K562 (cell line): ENCODE results near the gene DGAT2. TPM values are rescaled to one million over a fixed set of nuclear protein-coding genes. Genes with fewer than 3 reads are reported as not detected.

Experiments used
- ATAC-seq: fragments of 200-7000 bp; cut with Tn5 transposase; 3 replicates; pipeline ENCODE4 v1.9.1; 2020; ENCODE audit warnings: moderate library complexity
- BruUV-seq: library from RNA; stranded (reverse); fragments of 400-500 nt; replicated peaks from 2 replicates; lab custom pipeline; 2021; lab: Mats Ljungman, UMichigan
- CTCF ChIA-PET: fragments of 300-600 bp; formaldehyde crosslinking; extraction: SDS; loops from one replicate; lab custom pipeline; 2021; ENCODE audit warnings: low intra/inter-chr PET ratio; lab: Yijun Ruan, JAX
- POLR2A ChIA-PET: fragments of 300-600, 350-650 bp; sonication (Branson Sonifier 250); formaldehyde crosslinking; extraction: SDS; loops from one replicate; lab custom pipeline; 2021; ENCODE audit warnings: antibody characterized with exemption, inconsistent platforms; lab: Yijun Ruan, JAX
- DNase-seq, 4 experiments: peaks; one replicate each; pipeline versions ENCODE4 v3.0.0 to v3.0.0-alpha.2; 2011 to 2018; ENCODE audit warnings: low spot score in 3 of 4, mixed read lengths in 3 of 4; ENCODE audit errors: extremely low read depth in 1 of 4
- FAIRE-seq: peaks from 2 replicates; lab custom pipeline; 2011; peaks lifted over from hg19 to GRCh38; lab: Jason Lieb, UNC
- H2AFZ ChIP-seq: 2 replicates; pipeline ENCODE4 v1.6.0; 2011; ENCODE audit warnings: low read depth, low read length, control low read depth, inconsistent platforms
- H3K27ac ChIP-seq: fragments of 200-600 bp; 3 replicates; pipeline ENCODE4 v1.8.0; 2011; ENCODE audit warnings: low read depth, mild to moderate bottlenecking, control low read depth, inconsistent platforms, low read length, moderate library complexity, mixed read lengths; ENCODE audit errors: extremely low read depth
- H3K27me3 ChIP-seq, 2 experiments: fragments of 300-600 bp in 1 of 2; 2 replicates in 1 of 2; 3 replicates in 1 of 2; pipeline versions ENCODE4 v1.6.0 to v1.8.0; 2011; ENCODE audit warnings: inconsistent platforms in 2 of 2, low read length in 2 of 2, mild to moderate bottlenecking in 1 of 2, mixed read lengths in 1 of 2, moderate library complexity in 1 of 2; ENCODE audit not compliant: control insufficient read depth in 2 of 2, insufficient read depth in 2 of 2
- H3K36me3 ChIP-seq: fragments of 300-600 bp; 3 replicates; pipeline ENCODE4 v1.8.0; 2011; ENCODE audit warnings: mild to moderate bottlenecking, low read length, inconsistent platforms; ENCODE audit not compliant: control insufficient read depth, insufficient read depth
- H3K4me1 ChIP-seq, 2 experiments: fragments of 200-600 bp in 1 of 2; replicated peaks in 1 of 2; 2 replicates in 1 of 2; 3 replicates in 1 of 2; pipeline versions ENCODE4 v1.5.1 to v1.8.0; 2011; ENCODE audit warnings: inconsistent platforms in 2 of 2, low read length in 2 of 2, mild to moderate bottlenecking in 1 of 2, mixed read lengths in 1 of 2, moderate library complexity in 1 of 2; ENCODE audit not compliant: control insufficient read depth in 2 of 2, insufficient read depth in 2 of 2
- H3K4me2 ChIP-seq: 2 replicates; pipeline ENCODE4 v1.6.1; 2011; ENCODE audit warnings: low read length, control low read depth, inconsistent platforms, mixed read lengths; ENCODE audit not compliant: insufficient read depth
- H3K4me3 ChIP-seq: fragments of 200-600 bp; sonication (generic), shearing (Covaris generic); 2 replicates; pipeline ENCODE4 v1.5.1; 2016; ENCODE audit warnings: control low read depth, inconsistent platforms
- H3K79me2 ChIP-seq: fragments of 200-600 bp; 3 replicates; pipeline ENCODE4 v1.8.0; 2011; ENCODE audit warnings: low read length, inconsistent platforms; ENCODE audit not compliant: control insufficient read depth, insufficient read depth
- H3K9ac ChIP-seq, 2 experiments: 2 replicates each; pipeline versions ENCODE4 v1.6.0 to v1.6.1; 2011; ENCODE audit warnings: low read depth in 2 of 2, low read length in 2 of 2, control low read depth in 1 of 2, inconsistent platforms in 1 of 2, mild to moderate bottlenecking in 1 of 2, mixed read lengths in 1 of 2; ENCODE audit not compliant: insufficient read depth in 1 of 2
- H3K9me1 ChIP-seq: one replicate; pipeline ENCODE4 v1.6.0; 2011; ENCODE audit warnings: inconsistent platforms, mild to moderate bottlenecking, low read length, moderate library complexity; ENCODE audit not compliant: control insufficient read depth, insufficient read depth
- H3K9me3 ChIP-seq: replicated peaks from 2 replicates; pipeline ENCODE4 v1.5.1; 2011; ENCODE audit warnings: low read depth, low read length, inconsistent platforms; ENCODE audit not compliant: control insufficient read depth, insufficient read depth
- H4K20me1 ChIP-seq: replicated peaks from 2 replicates; pipeline ENCODE4 v1.6.1; 2011; ENCODE audit warnings: low read length, inconsistent platforms, mixed read lengths; ENCODE audit not compliant: control insufficient read depth, insufficient read depth
- ATF2 ChIP-seq: sonication (generic); formaldehyde crosslinking; IDR thresholded peaks from 2 replicates; pipeline ENCODE4 v1.8.1; 2022; ENCODE audit warnings: missing genetic modification reagents
- CEBPZ ChIP-seq: fragments of 150-350 bp; IDR thresholded peaks from 2 replicates; pipeline ENCODE4 v1.6.1; 2014; ENCODE audit warnings: low read depth, mild to moderate bottlenecking, low read length, borderline replicate concordance
- DIDO1 ChIP-seq: fragments of 450-650 bp; IDR thresholded peaks from 2 replicates; pipeline ENCODE4 v1.6.1; 2016; ENCODE audit warnings: low read depth, missing biosample characterization, missing genetic modification characterization
- ETV1 ChIP-seq: fragments of 450-650 bp; conservative IDR thresholded peaks from 2 replicates; pipeline ENCODE4 v1.6.1; 2016; ENCODE audit warnings: missing genetic modification characterization, control low read depth, low read depth, missing compliant biosample characterization
- ETV5 ChIP-seq: sonication (generic); formaldehyde crosslinking; IDR thresholded peaks from 2 replicates; pipeline ENCODE4 v1.4.0; 2020; ENCODE audit warnings: low read depth, mild to moderate bottlenecking, missing genetic modification reagents
- TSHZ1 ChIP-seq: fragments of 250-450 bp; sonication (Bioruptor Pico); IDR thresholded peaks from 2 replicates; pipeline ENCODE4 v1.4.0; 2020; ENCODE audit warnings: mild to moderate bottlenecking, moderate library complexity
- ZNF408 ChIP-seq: fragments of 250-450 bp; sonication (Bioruptor Pico); IDR thresholded peaks from 2 replicates; pipeline ENCODE4 v1.4.0; 2020; ENCODE audit warnings: low read depth, mild to moderate bottlenecking, moderate library complexity
- ZNF740 ChIP-seq, 3 experiments: fragments of 200-800 bp in 1 of 3; sonication (Bioruptor generic) in 1 of 3; sonication (generic) in 1 of 3; formaldehyde crosslinking in 1 of 3; IDR thresholded peaks; 2 replicates each; pipeline versions ENCODE4 v1.6.1 to v1.8.0; 2016 to 2022; ENCODE audit warnings: mild to moderate bottlenecking in 2 of 3, missing compliant biosample characterization in 2 of 3, missing genetic modification characterization in 2 of 3, missing genetic modification reagents in 1 of 3
- WGBS: fragments of 100-300 bp; shearing (Covaris generic); methylation state at CpG from one replicate; pipeline ENCODE4 v1.1.6; 2016; ENCODE audit warnings: low coverage, mixed read lengths; ENCODE audit not compliant: insufficient coverage; ENCODE audit errors: missing lambda C conversion rate; 5-methylcytosine and 5-hydroxymethylcytosine counted together
- in situ Hi-C: fragments of 300-500 bp; cut with MboI; formaldehyde crosslinking; loops from 4 replicates; pipeline ENCODE4 v1.15.0; 2018; ENCODE audit warnings: inconsistent platforms, mixed read lengths
- intact Hi-C: fragments of 100-400 bp; cut with micrococcal nuclease; formaldehyde crosslinking; loops from 2 replicates; pipeline ENCODE4 v1.14.2; 2022
- polyA plus RNA-seq, 8 experiments: library from polyadenylated mRNA; depleted of rRNA in 4 of 8; stranded (reverse) in 5 of 8; unstranded in 3 of 8; fragments of >200 nt; fragmentation: Nextera tagmentation in 2 of 8; fragmentation: Illumina TruSeq in 1 of 8; extraction: Ambion mirVana in 2 of 8; extraction: Trizol in 1 of 8; gene quantifications; 2 replicates each; pipeline versions ENCODE4 v1.2.1 to v1.2.3, GENCODE V29; 2011 to 2014; ENCODE audit warnings: inconsistent platforms in 1 of 8, missing spikeins in 1 of 8
- total RNA-seq, 7 experiments: library from RNA; depleted of rRNA in 6 of 7; stranded (reverse); fragments of >200 nt in 6 of 7; fragmentation: Illumina TruSeq in 2 of 7; extraction: Trizol in 2 of 7; gene quantifications; 2 replicates each; pipeline versions ENCODE4 v1.2.1 to v1.2.3, GENCODE V29; 2011 to 2021; ENCODE audit warnings: low replicate concordance in 1 of 7

DGAT2 gene
- total and polyA plus RNA-seq, 9 of the 15 experiments (the other 6 are each of a cell fraction or from before 2014, with no cell fraction given), result 0.68 to 2.8 (median 1.8) TPM

- no peak for TF ChIP-seq TSHZ1 (CRISPR knock-in tag)
- no peak for TF ChIP-seq ETV5 (CRISPR knock-in tag)
Measured at GRCh38 chr11:75826461-75827230, 58.1 kb downstream of the DGAT2 start (continued).

- Histone ChIP-seq H3K27ac (no peak overlapping the region), H3K4me1 (no peaks in the 10 kb centered on the region), H3K27me3 (no peaks in the 10 kb centered on the region), H3K79me2 (peaks cover 48% of the 10 kb centered on the region), H3K9me1 (no peaks in the 10 kb centered on the region), H4K20me1 (no peaks in the 10 kb centered on the region), H3K4me3 (no peak overlapping the region), H3K36me3 (peaks cover 9% of the 10 kb centered on the region; the same call in 2 of the 3 replicates), H3K4me2 (no peak overlapping the region), H3K9me3 (no peaks in the 10 kb centered on the region), H3K9ac (no peak overlapping the region), H2AFZ (no peak overlapping the region)
- in situ Hi-C loops, result no loop called here
- ATAC-seq (no peak), DNase-seq (no peak), FAIRE-seq (no peak)
- WGBS, result 83% methylated on average over 4 of the region's 5 CpGs
- POLR2A ChIA-PET, result interaction anchor here (0.6 to 1.5 kb wide), 3 partner anchors 11 to 39 kb away, joined by 3 to 7 read pairs (median 4); no protein-coding TSS in a partner anchor
- intact Hi-C loops, result no loop called here
- CTCF ChIA-PET, result no interaction called here
- no TSS peak for BruUV-seq
- TF ChIP-seq ZNF408 (no peak), ATF2 (CRISPR knock-in tag) (no peak), ETV1 (no peak), ZNF740 (CRISPR knock-in tag; IDR thresholded peaks at IDR 0.05) (no peak), ZNF740 (tag; IDR thresholded peaks at IDR 0.05) (no peak), DIDO1 (tag) (no peak), CEBPZ (no peak)
Measured at GRCh38 chr11:75827562-75827961, 59.0 kb downstream of the DGAT2 start.
